ENCODE results near the gene TOM1.

DNA sequence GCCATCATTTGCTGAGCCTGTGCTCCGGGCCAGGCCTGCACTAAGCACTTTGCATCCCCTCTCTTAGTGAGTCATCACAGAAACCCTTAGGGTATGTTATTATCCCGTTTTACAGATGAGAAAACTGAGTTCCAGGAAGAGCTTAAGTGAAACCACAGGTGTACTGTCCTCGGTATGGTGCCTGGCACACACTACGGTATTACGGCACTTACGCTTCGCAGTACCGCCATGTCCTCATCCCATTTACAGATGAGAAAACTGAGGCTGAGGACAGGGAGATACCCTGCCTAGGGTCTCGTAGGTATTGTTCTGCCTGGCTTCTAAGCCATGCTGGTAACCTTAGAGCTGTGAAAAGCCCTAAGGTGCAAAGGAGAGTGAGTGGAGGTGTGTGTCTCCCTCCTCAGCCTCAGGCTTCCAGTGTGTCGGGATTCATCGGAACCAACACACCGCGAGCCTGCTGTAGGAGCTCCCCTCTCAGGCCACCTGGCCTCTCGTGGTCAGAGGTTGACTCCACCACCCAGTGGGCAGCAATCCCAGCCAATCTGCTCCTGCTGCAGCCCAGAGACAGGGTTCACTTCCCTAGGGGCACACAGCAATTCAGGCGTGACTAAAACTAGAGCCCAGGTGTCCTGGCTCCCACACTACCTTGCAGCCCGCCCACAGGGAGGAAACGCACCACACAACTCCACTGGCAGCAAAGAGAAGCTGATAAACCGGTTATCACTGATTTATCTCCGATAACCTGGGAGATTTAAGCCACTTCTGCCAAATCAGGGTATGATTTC, 41.6 kb downstream of the TOM1 start:
- TF ChIP-seq, protein P1, sequence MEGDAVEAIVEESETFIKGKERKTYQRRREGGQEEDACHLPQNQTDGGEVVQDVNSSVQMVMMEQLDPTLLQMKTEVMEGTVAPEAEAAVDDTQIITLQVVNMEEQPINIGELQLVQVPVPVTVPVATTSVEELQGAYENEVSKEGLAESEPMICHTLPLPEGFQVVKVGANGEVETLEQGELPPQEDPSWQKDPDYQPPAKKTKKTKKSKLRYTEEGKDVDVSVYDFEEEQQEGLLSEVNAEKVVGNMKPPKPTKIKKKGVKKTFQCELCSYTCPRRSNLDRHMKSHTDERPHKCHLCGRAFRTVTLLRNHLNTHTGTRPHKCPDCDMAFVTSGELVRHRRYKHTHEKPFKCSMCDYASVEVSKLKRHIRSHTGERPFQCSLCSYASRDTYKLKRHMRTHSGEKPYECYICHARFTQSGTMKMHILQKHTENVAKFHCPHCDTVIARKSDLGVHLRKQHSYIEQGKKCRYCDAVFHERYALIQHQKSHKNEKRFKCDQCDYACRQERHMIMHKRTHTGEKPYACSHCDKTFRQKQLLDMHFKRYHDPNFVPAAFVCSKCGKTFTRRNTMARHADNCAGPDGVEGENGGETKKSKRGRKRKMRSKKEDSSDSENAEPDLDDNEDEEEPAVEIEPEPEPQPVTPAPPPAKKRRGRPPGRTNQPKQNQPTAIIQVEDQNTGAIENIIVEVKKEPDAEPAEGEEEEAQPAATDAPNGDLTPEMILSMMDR (IDR thresholded peaks at IDR 0.05), result no peak
- no peak for TF ChIP-seq POLR2A (IDR thresholded peaks at IDR 0.05)

Measured in Peyer's patch (tissue), 4 donors.